BE2C (cell line): Measurements from ENCODE around the gene ADD3.

Source experiments
- DNase-seq: peaks from one replicate; pipeline ENCODE4 v3.0.0-alpha.2; 2020
- H3K27me3 ChIP-seq: fragments of 250-450 bp; sonication (Bioruptor Pico); 2 replicates; pipeline ENCODE4 v1.5.1; 2020; ENCODE audit warnings: mild to moderate bottlenecking
- H3K36me3 ChIP-seq: fragments of 250-450 bp; sonication (Bioruptor Pico); 2 replicates; pipeline ENCODE4 v1.5.1; 2020; ENCODE audit warnings: mild to moderate bottlenecking
- H3K4me1 ChIP-seq: fragments of 250-450 bp; sonication (Bioruptor Pico); 2 replicates; pipeline ENCODE4 v1.5.1; 2020
- H3K4me3 ChIP-seq: 2 replicates; pipeline ENCODE4 v1.5.1; 2011; ENCODE audit warnings: low read depth, low read length
- H3K9me3 ChIP-seq: fragments of 250-450 bp; sonication (Bioruptor Pico); 2 replicates; pipeline ENCODE4 v1.5.1; 2020
- CTCF ChIP-seq: IDR thresholded peaks from 2 replicates; pipeline ENCODE4 v1.5.1; 2012; ENCODE audit warnings: mild to moderate bottlenecking, low read depth, low read length

Gene ADD3

GRCh38 chr10:110069502-110069982 is 61.8 kb downstream of the ADD3 start:
- Histone ChIP-seq H3K4me1 (peaks cover 5% of the 10 kb centered on the region; the same call in 1 of the 2 replicates), H3K4me3 (no peak overlapping the region), H3K36me3 (no peaks in the 10 kb centered on the region), H3K9me3 (no peaks in the 10 kb centered on the region), H3K27me3 (no peaks in the 10 kb centered on the region)
- TF ChIP-seq CTCF: no peak
- DNase-seq: no peak

DNA sequence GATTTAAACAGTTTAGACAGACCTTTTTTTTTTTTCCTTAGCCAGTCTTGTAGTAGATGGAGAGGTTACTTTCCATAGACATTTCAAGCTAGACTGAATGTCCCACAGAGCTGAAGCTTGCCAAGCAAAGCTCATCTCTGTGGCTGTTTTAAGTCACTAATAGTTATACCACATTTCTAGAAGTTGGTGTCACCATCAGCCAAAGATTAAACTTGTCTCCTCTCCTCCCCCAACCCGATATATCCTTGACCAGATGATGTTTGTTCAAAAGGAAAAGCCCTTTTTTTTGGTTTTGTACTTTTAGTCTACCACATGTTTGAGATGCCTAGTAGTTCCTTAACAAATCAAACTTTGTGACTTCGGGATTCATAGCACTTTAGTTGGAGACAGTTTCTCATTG is 66.1 kb downstream of the ADD3 start:
- DNase-seq: no peak
- no peaks in the 10 kb centered on the region for H3K9me3 ChIP-seq
- no peaks in the 10 kb centered on the region for H3K36me3 ChIP-seq
- no peak overlapping the region for H3K4me3 ChIP-seq
- no peaks in the 10 kb centered on the region for H3K27me3 ChIP-seq
- no peak for TF ChIP-seq CTCF
- peaks cover 30% of the 10 kb centered on the region for H3K4me1 ChIP-seq

- no peak overlapping the region for H3K4me3 ChIP-seq
- no peak for TF ChIP-seq CTCF
Measured at GRCh38 chr10:110074298-110074697, 66.5 kb downstream of the ADD3 start.

DNA sequence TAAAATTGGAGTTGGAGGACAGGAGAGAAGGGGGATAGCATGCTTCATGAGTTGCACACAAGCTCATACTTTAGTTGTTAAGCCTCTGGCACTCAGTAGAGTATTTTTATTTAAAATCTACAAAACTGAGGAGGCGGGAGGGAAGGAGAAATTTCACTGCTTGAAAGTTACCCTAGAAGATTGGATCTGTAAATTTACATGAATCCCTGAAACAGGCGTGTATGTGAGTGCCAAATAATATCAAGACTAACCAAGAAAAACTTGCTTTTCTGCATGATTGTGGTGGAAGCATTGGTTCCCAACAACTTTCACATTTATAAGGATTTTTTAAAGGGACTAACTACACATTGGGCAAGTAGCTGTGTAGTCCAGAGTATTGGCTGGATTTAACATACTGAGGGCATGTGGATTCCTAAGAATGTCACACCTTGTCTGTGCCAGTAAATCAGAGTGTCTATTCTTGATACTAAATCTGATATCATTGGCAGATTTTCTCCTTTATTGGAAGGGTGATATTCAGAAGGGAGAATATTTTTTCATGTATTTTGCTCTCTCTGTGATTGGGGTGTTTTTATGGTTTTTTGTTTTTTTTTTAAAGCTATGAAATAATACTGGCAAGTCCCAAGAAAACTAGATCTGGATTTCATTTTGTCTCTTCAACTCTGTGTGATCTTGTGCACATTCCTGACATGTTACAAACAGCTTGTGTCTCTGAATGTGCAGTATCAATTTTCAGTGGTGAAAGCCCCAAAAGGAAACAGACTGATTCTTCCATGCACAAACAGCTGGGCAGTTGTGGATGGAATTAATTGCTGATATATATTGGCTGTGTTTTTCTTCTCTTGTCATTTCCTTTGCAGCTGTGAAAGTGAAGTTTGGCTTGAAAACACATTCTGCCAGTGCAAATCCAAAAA is 67.2 kb downstream of the ADD3 start:
- TF ChIP-seq CTCF: no peak
- H3K36me3 ChIP-seq: no peaks in the 10 kb centered on the region
- no peak overlapping the region for H3K4me3 ChIP-seq
- H3K4me1 ChIP-seq: peaks cover 30% of the 10 kb centered on the region
- no peaks in the 10 kb centered on the region for H3K9me3 ChIP-seq
- DNase-seq: no peak
- H3K27me3 ChIP-seq: no peaks in the 10 kb centered on the region

More at GRCh38 chr10:110074298-110074697, 66.5 kb downstream of the ADD3 start:
- no peaks in the 10 kb centered on the region for H3K27me3 ChIP-seq
- H3K4me1 ChIP-seq: peaks cover 30% of the 10 kb centered on the region
- DNase-seq: no peak
- no peaks in the 10 kb centered on the region for H3K36me3 ChIP-seq
- no peaks in the 10 kb centered on the region for H3K9me3 ChIP-seq

- Histone ChIP-seq H3K4me1 (peaks cover 30% of the 10 kb centered on the region), H3K27me3 (no peaks in the 10 kb centered on the region), H3K4me3 (no peak overlapping the region), H3K36me3 (no peaks in the 10 kb centered on the region), H3K9me3 (no peaks in the 10 kb centered on the region)
- no peak for DNase-seq
- no peak for TF ChIP-seq CTCF
Measured at GRCh38 chr10:110075686-110076085, 67.9 kb downstream of the ADD3 start.
